ENCODE measurements around the gene ZNF485. TPM values are rescaled to one million over a fixed set of nuclear protein-coding genes. Genes with fewer than 3 reads are reported as not detected.

ZNF485 gene
- total and polyA plus RNA-seq, 9 donors = 2.0 to 8.3 (median 4.1) TPM

GRCh38 chr10:43591303-43591904 is 14.8 kb upstream of the ZNF485 start:
- DNase-seq = no peak

GRCh38 chr10:43594944-43595589 is 11.2 kb upstream of the ZNF485 start:
- Histone ChIP-seq H3K9me3 (no peaks in the 10 kb centered on the region), H3K4me1 (ENCODE audit: insufficient read depth) (peaks cover 7% of the 10 kb centered on the region), H3K27ac (no peak overlapping the region), H3K27me3 (no peaks in the 10 kb centered on the region), H3K4me3 (no peak overlapping the region), H3K36me3 (no peaks in the 10 kb centered on the region)
- no peak for DNase-seq
- TF ChIP-seq POLR2A (IDR thresholded peaks at IDR 0.05) (no peak), CTCF (IDR thresholded peaks at IDR 0.05) (no peak), EP300 (IDR thresholded peaks at IDR 0.05) (no peak)
- 17 to 22% (median 22%) methylated on average over 8 of the region's 8 CpGs for WGBS, 3 donors
- intact Hi-C loops (cut with DNase I) = no loop called here

More at GRCh38 chr10:43591303-43591904, 14.8 kb upstream of the ZNF485 start:
- H3K9me3 ChIP-seq = no peaks in the 10 kb centered on the region
- WGBS, 3 donors = 76 to 94% (median 89%) methylated on average over 5 of the region's 5 CpGs
- H3K27me3 ChIP-seq = no peaks in the 10 kb centered on the region
- no peaks in the 10 kb centered on the region for H3K36me3 ChIP-seq
- TF ChIP-seq EP300 (IDR thresholded peaks at IDR 0.05) = no peak
- H3K27ac ChIP-seq = no peak overlapping the region
- peaks cover 7% of the 10 kb centered on the region for H3K4me1 ChIP-seq (ENCODE audit: insufficient read depth)
- intact Hi-C loops (cut with DNase I) = no loop called here
- H3K4me3 ChIP-seq = no peak overlapping the region

GRCh38 chr10:43595739-43596298 is 10.4 kb upstream of the ZNF485 start:
- TF ChIP-seq POLR2A (IDR thresholded peaks at IDR 0.05) (no peak), EP300 (IDR thresholded peaks at IDR 0.05) (no peak), CTCF (IDR thresholded peaks at IDR 0.05) (no peak)
- intact Hi-C loops (cut with DNase I) = no loop called here
- no peak for DNase-seq
- Histone ChIP-seq H3K27ac (no peak overlapping the region), H3K4me1 (ENCODE audit: insufficient read depth) (peaks cover 7% of the 10 kb centered on the region), H3K4me3 (no peak overlapping the region), H3K9me3 (no peaks in the 10 kb centered on the region), H3K27me3 (no peaks in the 10 kb centered on the region), H3K36me3 (no peaks in the 10 kb centered on the region)
- WGBS, 3 donors = 44 to 49% (median 46%) methylated on average over 6 to 7 of the region's 7 CpGs

GRCh38 chr10:43596546-43596945 is 9.7 kb upstream of the ZNF485 start:
- DNase-seq = no peak
- 21 to 56% (median 34%) methylated on average over 4 of the region's 4 CpGs for WGBS, 3 donors
- no peaks in the 10 kb centered on the region for H3K36me3 ChIP-seq
- no peaks in the 10 kb centered on the region for H3K9me3 ChIP-seq
- no peaks in the 10 kb centered on the region for H3K27me3 ChIP-seq
- peaks cover 7% of the 10 kb centered on the region for H3K4me1 ChIP-seq (ENCODE audit: insufficient read depth)
- no peak overlapping the region for H3K27ac ChIP-seq
- intact Hi-C loops (cut with DNase I) = no loop called here
- no peak overlapping the region for H3K4me3 ChIP-seq
- TF ChIP-seq POLR2A (IDR thresholded peaks at IDR 0.05) (no peak), CTCF (IDR thresholded peaks at IDR 0.05) (no peak), EP300 (IDR thresholded peaks at IDR 0.05) (no peak)

GRCh38 chr10:43598446-43598845 is 7.8 kb upstream of the ZNF485 start:
- Histone ChIP-seq H3K9me3 (no peaks in the 10 kb centered on the region), H3K36me3 (no peaks in the 10 kb centered on the region), H3K27me3 (no peaks in the 10 kb centered on the region), H3K4me1 (ENCODE audit: insufficient read depth) (peaks cover 7% of the 10 kb centered on the region), H3K27ac (no peak overlapping the region), H3K4me3 (no peak overlapping the region)
- no peak for DNase-seq
- 62 to 68% (median 66%) methylated on average over 2 of the region's 2 CpGs for WGBS, 3 donors
- intact Hi-C loops (cut with DNase I) = no loop called here
- TF ChIP-seq CTCF (IDR thresholded peaks at IDR 0.05) (no peak), POLR2A (IDR thresholded peaks at IDR 0.05) (no peak), EP300 (IDR thresholded peaks at IDR 0.05) (no peak)

Data from ovary (tissue), 9 donors.